ENCODE measurements around the gene FAHD1. TPM values are rescaled to one million over a fixed set of nuclear protein-coding genes. Genes with fewer than 3 reads are reported as not detected.

FAHD1 gene
- total RNA-seq, 4 donors from 2014 or later: 32.3 to 46.3 (median 34.1) TPM

DNA sequence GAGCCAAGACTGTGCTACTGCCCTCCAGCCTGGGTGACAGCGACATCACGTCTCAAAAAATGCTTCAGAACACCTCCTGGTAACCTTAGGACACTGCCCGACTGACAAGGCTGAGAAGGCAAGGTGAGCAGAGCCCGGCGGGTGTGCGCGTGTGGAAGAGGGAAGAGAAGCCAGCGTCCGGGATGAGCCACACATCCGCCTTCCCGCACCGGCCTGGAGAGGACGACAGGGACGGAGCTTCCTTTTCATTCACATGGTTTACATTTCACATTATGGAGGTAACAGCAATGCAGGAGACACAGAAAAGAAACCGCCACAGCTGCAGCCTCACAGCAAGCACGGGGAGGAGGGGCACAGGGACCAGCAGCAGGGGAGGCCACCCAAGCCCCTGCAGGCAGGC is 16.9 kb upstream of the FAHD1 start:
- no peak for ATAC-seq (ENCODE audit: low FRiP score)
- no peak for DNase-seq (ENCODE audit: low spot score)
- TF ChIP-seq, protein P1, sequence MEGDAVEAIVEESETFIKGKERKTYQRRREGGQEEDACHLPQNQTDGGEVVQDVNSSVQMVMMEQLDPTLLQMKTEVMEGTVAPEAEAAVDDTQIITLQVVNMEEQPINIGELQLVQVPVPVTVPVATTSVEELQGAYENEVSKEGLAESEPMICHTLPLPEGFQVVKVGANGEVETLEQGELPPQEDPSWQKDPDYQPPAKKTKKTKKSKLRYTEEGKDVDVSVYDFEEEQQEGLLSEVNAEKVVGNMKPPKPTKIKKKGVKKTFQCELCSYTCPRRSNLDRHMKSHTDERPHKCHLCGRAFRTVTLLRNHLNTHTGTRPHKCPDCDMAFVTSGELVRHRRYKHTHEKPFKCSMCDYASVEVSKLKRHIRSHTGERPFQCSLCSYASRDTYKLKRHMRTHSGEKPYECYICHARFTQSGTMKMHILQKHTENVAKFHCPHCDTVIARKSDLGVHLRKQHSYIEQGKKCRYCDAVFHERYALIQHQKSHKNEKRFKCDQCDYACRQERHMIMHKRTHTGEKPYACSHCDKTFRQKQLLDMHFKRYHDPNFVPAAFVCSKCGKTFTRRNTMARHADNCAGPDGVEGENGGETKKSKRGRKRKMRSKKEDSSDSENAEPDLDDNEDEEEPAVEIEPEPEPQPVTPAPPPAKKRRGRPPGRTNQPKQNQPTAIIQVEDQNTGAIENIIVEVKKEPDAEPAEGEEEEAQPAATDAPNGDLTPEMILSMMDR (IDR thresholded peaks at IDR 0.05): no peak

DNA sequence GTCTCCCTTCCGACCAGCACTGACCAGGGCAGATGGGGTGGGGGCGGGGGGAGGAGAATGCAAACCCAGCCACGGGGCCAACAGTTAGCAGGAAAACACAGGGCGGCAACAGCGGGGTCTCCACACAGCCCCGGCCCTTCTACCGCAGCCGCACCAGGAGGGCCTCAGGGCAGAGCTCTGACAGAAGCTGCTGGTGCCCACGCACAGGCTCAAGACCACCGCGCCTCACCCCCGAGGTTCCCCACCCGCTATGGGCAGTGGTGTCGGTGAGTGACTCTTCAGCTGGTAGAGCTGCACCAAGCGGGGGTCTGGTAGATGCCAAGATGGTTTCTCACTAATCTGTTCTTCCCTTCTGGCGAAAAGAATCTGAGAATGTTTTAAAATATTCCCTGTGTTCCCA is 16.5 kb upstream of the FAHD1 start:
- DNase-seq (ENCODE audit: low spot score) (no peak), ATAC-seq (ENCODE audit: low FRiP score) (no peak)
- TF ChIP-seq, protein P1 (IDR thresholded peaks at IDR 0.05): no peak

DNA sequence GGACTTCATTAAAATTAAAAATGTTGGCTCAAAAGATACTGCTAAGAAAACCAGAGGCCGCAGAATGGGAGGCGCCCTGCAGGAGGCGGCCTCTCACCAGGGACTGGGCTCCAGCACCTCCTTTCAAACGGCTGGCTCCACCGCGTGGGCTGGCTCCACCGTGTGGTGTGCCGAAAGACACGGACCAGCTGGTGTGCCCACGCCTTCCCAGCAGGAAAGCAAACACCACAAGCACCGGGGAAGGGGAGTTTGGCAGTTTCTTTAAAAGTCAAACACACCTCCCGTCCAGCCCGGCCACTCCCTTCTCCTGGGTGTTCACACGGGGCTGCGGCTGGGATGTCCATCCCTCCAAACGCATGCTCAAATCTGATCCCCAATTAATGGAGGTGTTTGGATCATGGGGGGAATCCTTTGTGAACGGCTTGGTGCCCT is 14.3 kb upstream of the FAHD1 start:
- ATAC-seq (ENCODE audit: low FRiP score) (peak; percentile 93), DNase-seq (ENCODE audit: low spot score) (no peak)
- TF ChIP-seq, protein P1 (IDR thresholded peaks at IDR 0.05): no peak

DNA sequence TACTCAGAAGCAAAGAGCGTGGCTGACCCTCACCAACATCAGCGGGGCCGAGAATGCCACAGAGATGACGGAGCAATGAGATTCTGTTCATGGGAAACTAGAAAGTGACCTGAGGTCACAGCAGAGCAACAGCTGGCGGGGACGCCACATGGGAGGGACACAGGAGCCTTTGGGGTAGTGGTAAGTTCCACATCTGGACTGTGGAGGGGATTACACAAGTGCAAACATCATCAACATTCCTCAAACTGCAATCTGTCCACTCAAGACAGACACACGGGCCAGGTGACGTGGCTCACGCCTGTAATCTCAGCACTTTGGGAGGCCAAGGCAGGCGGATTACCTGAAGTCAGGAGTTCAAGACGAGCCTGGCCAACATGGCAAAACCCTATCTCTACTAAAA is 11.5 kb upstream of the FAHD1 start:
- DNase-seq (ENCODE audit: low spot score) (no peak), ATAC-seq (ENCODE audit: low FRiP score) (no peak)
- TF ChIP-seq, protein P1 (IDR thresholded peaks at IDR 0.05): no peak

DNA sequence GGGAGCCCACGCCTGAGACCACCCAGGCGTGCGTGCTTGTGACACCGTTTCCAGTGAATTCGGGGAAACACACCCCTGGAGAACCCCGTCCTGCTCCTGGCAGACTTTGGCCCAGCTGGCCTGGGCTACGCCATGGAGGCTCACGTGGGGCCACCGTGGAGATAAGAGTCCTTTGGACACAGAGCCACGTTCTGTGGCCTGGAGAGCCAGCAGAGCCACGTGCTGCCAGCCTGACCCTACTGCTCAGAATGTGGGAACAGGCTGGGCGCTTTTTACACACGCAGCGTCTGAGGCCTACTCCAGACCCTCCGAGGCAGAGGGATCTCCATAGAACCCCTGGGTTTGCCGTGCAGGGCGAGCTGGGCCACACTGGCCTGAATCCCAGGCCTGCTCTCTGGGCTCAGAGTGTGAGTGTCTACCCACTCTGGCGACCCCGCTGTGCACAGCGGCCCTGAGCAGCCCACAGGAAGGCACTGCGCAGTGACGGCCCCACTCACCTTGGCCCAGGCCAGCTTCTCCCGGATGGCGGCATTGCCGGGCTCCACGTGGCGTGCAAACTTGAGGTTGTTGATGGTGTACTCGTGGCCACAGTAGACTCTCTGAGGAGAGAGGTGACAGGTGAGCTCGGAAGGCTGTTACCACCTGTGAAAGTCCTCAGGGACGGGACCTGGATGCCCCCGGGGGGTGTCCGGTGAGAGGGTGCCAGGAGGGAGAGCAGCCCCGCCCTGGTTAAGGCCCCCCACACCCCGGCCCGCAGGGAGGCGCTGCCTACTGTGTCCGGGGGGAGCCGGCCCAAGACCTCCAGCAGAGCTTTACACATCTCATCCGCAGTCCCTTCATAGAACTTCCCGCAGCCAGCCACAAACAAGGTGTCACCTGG is 10.4 kb upstream of the FAHD1 start:
- TF ChIP-seq, protein P1 (IDR thresholded peaks at IDR 0.05): no peak
- no peak for ATAC-seq (ENCODE audit: low FRiP score)
- DNase-seq (ENCODE audit: low spot score): no peak

DNA sequence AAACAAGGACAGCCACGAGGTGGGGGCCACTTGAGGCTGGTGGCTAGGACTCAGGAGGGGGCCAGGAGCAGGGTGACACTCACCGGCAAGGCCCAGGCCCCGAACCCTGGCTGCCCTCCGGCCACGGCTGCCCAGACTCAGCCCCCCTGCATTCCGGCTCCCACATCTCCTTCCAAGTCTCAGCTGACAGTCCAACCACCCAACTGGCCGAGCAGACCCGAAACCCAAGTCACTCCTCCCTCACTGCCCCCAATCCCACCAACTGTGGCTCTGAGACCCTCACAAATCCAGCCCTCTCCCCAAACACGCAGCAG is 9.8 kb upstream of the FAHD1 start:
- DNase-seq (ENCODE audit: low spot score) (no peak), ATAC-seq (ENCODE audit: low FRiP score) (no peak)
- TF ChIP-seq, protein P1 (IDR thresholded peaks at IDR 0.05): no peak

DNA sequence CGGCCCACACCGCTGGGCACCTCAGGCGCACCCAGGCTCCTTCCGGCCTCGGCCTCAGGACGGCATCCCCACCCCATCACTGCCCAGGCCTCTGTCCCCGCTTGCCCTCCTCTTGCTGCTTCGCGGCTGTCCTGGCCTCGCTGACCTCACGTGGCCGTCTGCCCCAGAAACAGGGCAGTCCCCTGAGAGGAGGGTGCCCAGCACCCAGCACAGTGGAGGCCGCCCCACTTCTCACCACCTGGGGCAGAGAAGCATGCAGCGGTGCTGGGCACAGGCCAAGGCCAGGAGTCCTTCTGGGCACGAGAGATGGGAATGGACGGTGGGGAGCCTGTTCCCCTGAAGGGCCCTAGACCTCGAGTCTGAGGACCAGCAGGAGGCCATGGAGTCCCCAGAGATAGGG is 9.3 kb upstream of the FAHD1 start:
- DNase-seq (ENCODE audit: low spot score) (no peak), ATAC-seq (ENCODE audit: low FRiP score) (no peak)
- TF ChIP-seq, protein P1 (IDR thresholded peaks at IDR 0.05): no peak

Data from omental fat pad (tissue), 4 donors.